Measurements from ENCODE around the gene ROPN1L. TPM values are rescaled to one million over a fixed set of nuclear protein-coding genes. Genes with fewer than 3 reads are reported as not detected.

ROPN1L gene
- total and polyA plus RNA-seq, 2 of the 13 experiments (the other 11 are each of a cell fraction or from before 2014, with no cell fraction given), result not detected

DNA sequence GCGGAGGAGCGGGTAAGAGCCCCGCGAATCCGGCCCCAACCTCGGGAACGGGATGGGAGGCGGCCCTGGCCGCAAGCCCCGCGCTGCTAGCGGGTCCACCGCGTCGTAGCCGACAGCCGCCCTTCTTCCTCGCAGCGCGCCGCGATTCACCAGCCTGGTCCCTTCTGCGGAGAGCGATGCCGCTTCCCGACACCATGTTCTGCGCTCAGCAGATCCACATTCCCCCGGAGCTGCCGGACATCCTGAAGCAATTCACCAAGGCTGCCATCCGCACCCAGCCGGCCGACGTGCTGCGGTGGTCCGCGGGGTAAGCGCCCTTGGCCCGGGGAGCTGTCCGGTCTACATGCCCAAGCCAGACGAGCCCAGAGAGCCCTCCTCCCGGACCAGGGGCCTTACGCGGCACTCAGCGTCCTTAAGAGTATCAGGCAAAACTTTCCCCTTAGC lies 335 bp downstream of the ROPN1L start:
- intact Hi-C loops (cut with micrococcal nuclease; ENCODE audit: unreplicated experiment) (no loop called here), in situ Hi-C loops (cut with HindIII; ENCODE audit: extremely low pct_ligation_motif_present, low pct_unique_long_range_greater_than_20kb) (no loop called here)
- Histone ChIP-seq H2AFZ (ENCODE audit: low read length) (no peak overlapping the region), H3K27me3 (ENCODE audit: control insufficient read depth in 1 of 2, insufficient read depth in 2 of 2, low read length in 2 of 2) (peaks cover 0 to 15% of the 10 kb centered on the region in 2 experiments; a peak in 3 of 5 replicates), H3K9me3 (ENCODE audit: low read length) (no peaks in the 10 kb centered on the region), H3K4me3 (replicated peaks in 1 of 3; ENCODE audit: insufficient read depth in 1 of 3, low read depth in 2 of 3, low read length in 3 of 3) (peak overlapping the region; percentile 56 to 83 (median 65)), H3K4me1 (ENCODE audit: insufficient read depth, low read length) (peaks cover 23% of the 10 kb centered on the region), H3K4me2 (ENCODE audit: low read depth, low read length) (peak overlapping the region; percentile 94), H3K79me2 (ENCODE audit: insufficient read depth, low read length) (no peaks in the 10 kb centered on the region), H4K20me1 (ENCODE audit: insufficient read depth, low read length) (no peaks in the 10 kb centered on the region), H3K36me3 (replicated peaks in 1 of 2; ENCODE audit: control insufficient read depth in 1 of 2, insufficient read depth in 2 of 2, low read length in 2 of 2) (0 out of 5 replicates have a peak, but pooled peaks cover 0 to under 1% of the 10 kb centered on the region in 2 experiments), H3K9ac (ENCODE audit: insufficient read depth, low read depth, low read length) (no peak overlapping the region; the same call in 1 of the 2 replicates), H3K27ac (ENCODE audit: extremely low read length, insufficient read depth, low read length) (no peak overlapping the region)
- FAIRE-seq (no peak), ATAC-seq (peak; percentile 78), DNase-seq (ENCODE audit: low spot score) (no peak)
- CTCF ChIA-PET (ENCODE audit: low intra/inter-chr PET ratio, low total read pairs), result no interaction called here
- POLR2A ChIA-PET, result no interaction called here
- WGBS (ENCODE audit: low lambda C conversion rate), result 2% methylated on average over 9 of the region's 44 CpGs
- no TSS peak for BruUV-seq (replicated peaks)
- TF ChIP-seq ZNF616 (CRISPR knock-in tag; IDR thresholded peaks at IDR 0.05; ENCODE audit: low read depth), result no peak
- TF ChIP-seq ZNF441 (CRISPR knock-in tag; IDR thresholded peaks at IDR 0.05; ENCODE audit: borderline replicate concordance), result peak; percentile 10; the same call in 1 of the 2 replicates
- TF ChIP-seq EZH2 (conservative IDR thresholded peaks at IDR 0.05; ENCODE audit: low read depth, low read length), result peak; percentile 80
- TF ChIP-seq, protein P1, sequence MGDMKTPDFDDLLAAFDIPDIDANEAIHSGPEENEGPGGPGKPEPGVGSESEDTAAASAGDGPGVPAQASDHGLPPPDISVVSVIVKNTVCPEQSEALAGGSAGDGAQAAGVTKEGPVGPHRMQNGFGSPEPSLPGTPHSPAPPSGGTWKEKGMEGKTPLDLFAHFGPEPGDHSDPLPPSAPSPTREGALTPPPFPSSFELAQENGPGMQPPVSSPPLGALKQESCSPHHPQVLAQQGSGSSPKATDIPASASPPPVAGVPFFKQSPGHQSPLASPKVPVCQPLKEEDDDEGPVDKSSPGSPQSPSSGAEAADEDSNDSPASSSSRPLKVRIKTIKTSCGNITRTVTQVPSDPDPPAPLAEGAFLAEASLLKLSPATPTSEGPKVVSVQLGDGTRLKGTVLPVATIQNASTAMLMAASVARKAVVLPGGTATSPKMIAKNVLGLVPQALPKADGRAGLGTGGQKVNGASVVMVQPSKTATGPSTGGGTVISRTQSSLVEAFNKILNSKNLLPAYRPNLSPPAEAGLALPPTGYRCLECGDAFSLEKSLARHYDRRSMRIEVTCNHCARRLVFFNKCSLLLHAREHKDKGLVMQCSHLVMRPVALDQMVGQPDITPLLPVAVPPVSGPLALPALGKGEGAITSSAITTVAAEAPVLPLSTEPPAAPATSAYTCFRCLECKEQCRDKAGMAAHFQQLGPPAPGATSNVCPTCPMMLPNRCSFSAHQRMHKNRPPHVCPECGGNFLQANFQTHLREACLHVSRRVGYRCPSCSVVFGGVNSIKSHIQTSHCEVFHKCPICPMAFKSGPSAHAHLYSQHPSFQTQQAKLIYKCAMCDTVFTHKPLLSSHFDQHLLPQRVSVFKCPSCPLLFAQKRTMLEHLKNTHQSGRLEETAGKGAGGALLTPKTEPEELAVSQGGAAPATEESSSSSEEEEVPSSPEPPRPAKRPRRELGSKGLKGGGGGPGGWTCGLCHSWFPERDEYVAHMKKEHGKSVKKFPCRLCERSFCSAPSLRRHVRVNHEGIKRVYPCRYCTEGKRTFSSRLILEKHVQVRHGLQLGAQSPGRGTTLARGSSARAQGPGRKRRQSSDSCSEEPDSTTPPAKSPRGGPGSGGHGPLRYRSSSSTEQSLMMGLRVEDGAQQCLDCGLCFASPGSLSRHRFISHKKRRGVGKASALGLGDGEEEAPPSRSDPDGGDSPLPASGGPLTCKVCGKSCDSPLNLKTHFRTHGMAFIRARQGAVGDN (CRISPR knock-in tag; IDR thresholded peaks at IDR 0.05), result peak; percentile 14; the same call in 1 of the 2 replicates
- TF ChIP-seq ZNF101 (CRISPR knock-in tag; IDR thresholded peaks at IDR 0.05; ENCODE audit: borderline replicate concordance, low read depth), result no peak
- TF ChIP-seq YY1 (IDR thresholded peaks at IDR 0.05; ENCODE audit: insufficient read depth, insufficient replicate concordance, low read depth, low read length), result no peak
- TF ChIP-seq ZNF253 (CRISPR knock-in tag; IDR thresholded peaks at IDR 0.05; ENCODE audit: borderline replicate concordance), result 0 out of 2 replicates have a peak, but pooled peaks have one; percentile 25
- no peak for TF ChIP-seq ZNF747 (CRISPR knock-in tag; IDR thresholded peaks at IDR 0.05; ENCODE audit: borderline replicate concordance)
- TF ChIP-seq SNAPC2 (CRISPR knock-in tag; IDR thresholded peaks at IDR 0.05), result 0 out of 2 replicates have a peak, but pooled peaks have one; percentile 35
- 0 out of 2 replicates have a peak, but pooled peaks have one; percentile 26 for TF ChIP-seq ZNF256 (CRISPR knock-in tag; conservative IDR thresholded peaks at IDR 0.05)
- TF ChIP-seq, protein P2, sequence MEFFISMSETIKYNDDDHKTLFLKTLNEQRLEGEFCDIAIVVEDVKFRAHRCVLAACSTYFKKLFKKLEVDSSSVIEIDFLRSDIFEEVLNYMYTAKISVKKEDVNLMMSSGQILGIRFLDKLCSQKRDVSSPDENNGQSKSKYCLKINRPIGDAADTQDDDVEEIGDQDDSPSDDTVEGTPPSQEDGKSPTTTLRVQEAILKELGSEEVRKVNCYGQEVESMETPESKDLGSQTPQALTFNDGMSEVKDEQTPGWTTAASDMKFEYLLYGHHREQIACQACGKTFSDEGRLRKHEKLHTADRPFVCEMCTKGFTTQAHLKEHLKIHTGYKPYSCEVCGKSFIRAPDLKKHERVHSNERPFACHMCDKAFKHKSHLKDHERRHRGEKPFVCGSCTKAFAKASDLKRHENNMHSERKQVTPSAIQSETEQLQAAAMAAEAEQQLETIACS (CRISPR knock-in tag; IDR thresholded peaks at IDR 0.05), result 0 out of 2 replicates have a peak, but pooled peaks have one; percentile 44
- TF ChIP-seq HNRNPLL (IDR thresholded peaks at IDR 0.05; ENCODE audit: low read depth, low read length, poor library complexity, severe bottlenecking), result peak; percentile 88
- TF ChIP-seq NFATC3 (CRISPR knock-in tag; IDR thresholded peaks at IDR 0.05), result no peak
- 0 out of 2 replicates have a peak, but pooled peaks have one; percentile 3 for TF ChIP-seq ZSCAN31 (CRISPR knock-in tag; IDR thresholded peaks at IDR 0.05; ENCODE audit: low read depth)
- TF ChIP-seq HHEX (CRISPR knock-in tag; IDR thresholded peaks at IDR 0.05), result no peak
- 0 out of 2 replicates have a peak, but pooled peaks have one; percentile 20 for TF ChIP-seq MEIS2 (CRISPR knock-in tag; IDR thresholded peaks at IDR 0.05)
- TF ChIP-seq MEF2D (CRISPR knock-in tag; IDR thresholded peaks at IDR 0.05), result no peak
- TF ChIP-seq ZNF350 (CRISPR knock-in tag; IDR thresholded peaks at IDR 0.05; ENCODE audit: borderline replicate concordance, low read depth), result peak; percentile 37; the same call in 1 of the 2 replicates
- peak; percentile 2; the same call in 1 of the 2 replicates for TF ChIP-seq ZNF777 (CRISPR knock-in tag; IDR thresholded peaks at IDR 0.05)
